Lower leg skin (tissue), 4 donors: ENCODE results near the gene DPY19L2. TPM values are rescaled to one million over a fixed set of nuclear protein-coding genes. Genes with fewer than 3 reads are reported as not detected.
"Not testable (repeated sequence)": the region's sequence is repeated elsewhere in the genome, so short reads cannot be mapped to it uniquely, and the experiment has no call there.

Experiments used
- DNase-seq, 2 donors: peaks; one replicate each; pipeline ENCODE4 v3.0.0-alpha.2; 2019; ENCODE audit warnings: low spot score in 2 of 2
- H3K4me3 ChIP-seq: fragments of 200-600 bp; sonication (generic); 2 replicates; pipeline ENCODE4 v1.5.1; 2017; ENCODE audit warnings: mild to moderate bottlenecking, low read depth; ENCODE audit not compliant: poor library complexity, severe bottlenecking
- CTCF ChIP-seq, 3 donors: fragments of 450-650 bp; IDR thresholded peaks; one replicate each; pipeline ENCODE4 v1.5.1; 2016; ENCODE audit warnings: antibody characterized with exemption in 3 of 3, mild to moderate bottlenecking in 3 of 3, moderate library complexity in 2 of 3
- POLR2A ChIP-seq, 2 donors: fragments of 450-650 bp; IDR thresholded peaks; one replicate each; pipeline ENCODE4 v1.6.1; 2016 to 2017; ENCODE audit warnings: antibody characterized with exemption in 2 of 2, mild to moderate bottlenecking in 1 of 2, moderate library complexity in 1 of 2
- WGBS, 2 donors: methylation state at CpG; one replicate each; pipeline ENCODE4 v1.1.5; 2018; 5-methylcytosine and 5-hydroxymethylcytosine counted together
- intact Hi-C: fragments of 100-400 bp; cut with DNase I; formaldehyde crosslinking; loops from one replicate; pipeline ENCODE4 v1.15.0; 2023; ENCODE audit warnings: low total_unique reads
- total RNA-seq, 4 donors: library from RNA; depleted of rRNA; stranded (reverse); fragments of >200 nt; gene quantifications; one replicate each; pipeline ENCODE4 v1.1.0, GENCODE V29; 2016

DPY19L2 gene
- total RNA-seq, result 1 to 10 TPM in 3 of 4 donors, under 1 TPM in 1; 0.95 to 7.6 (median 3.1) TPM

DNA sequence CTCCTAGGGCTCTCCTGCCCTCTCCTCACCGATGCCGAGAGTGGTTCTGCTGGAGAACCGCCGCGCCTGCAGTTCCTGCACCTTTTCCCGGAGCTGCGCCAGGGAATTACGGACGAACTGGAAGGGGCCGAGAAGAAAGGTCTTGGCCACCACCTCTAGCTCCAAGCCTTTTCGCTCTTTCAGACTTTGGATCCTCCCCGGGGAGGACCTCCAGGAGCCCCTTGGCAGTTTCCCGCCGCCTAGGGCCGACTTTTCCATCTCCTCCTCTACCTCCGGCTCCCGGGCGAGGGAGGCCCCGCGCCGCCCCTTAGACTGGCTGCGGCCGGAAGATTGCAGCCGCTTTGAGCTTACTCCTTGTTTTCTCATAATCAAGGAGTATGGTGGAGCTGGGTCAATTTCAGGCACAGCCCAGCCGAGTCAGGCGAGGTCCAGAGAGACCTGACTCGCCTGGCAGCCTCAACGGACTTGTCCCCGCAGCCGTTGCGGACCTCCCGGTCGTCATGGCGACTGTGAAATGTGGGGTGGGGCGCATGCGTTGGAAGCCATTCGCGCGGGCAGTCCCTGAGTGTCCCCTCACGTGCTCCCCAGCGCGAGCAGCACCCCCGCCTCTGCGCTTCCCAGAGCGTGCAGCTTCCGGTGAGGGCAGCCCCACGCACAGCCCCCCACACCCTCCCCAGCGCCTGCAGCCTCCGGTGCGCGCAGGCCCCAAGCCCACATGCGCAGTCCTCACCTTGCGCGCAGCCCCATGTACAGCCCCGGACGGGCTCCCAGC lies at the start of gene DPY19L2:
Gene DPY19L2, minus strand, starts transcription at position 466 of the 772 bp plus-strand sequence. Its CDS starts 100 bp downstream, at position 366.
- peak within 1 kb of the TSS; percentile 37 for H3K4me3 ChIP-seq
- intact Hi-C loops, result no loop called here
- TF ChIP-seq POLR2A (IDR thresholded peaks at IDR 0.05) (no peak), CTCF (IDR thresholded peaks at IDR 0.05) (no peak)
- WGBS, 2 donors, result 1% methylated on average over 43 to 45 of the region's 56 CpGs
- peak; percentile 41 to 86 for DNase-seq

- DNase-seq, intact Hi-C loops, H3K4me3 ChIP-seq: not testable (repeated sequence)
- WGBS, 2 donors, result 81 to 83% methylated on average over 4 of the region's 4 CpGs
These were observed 48.6 kb upstream of the DPY19L2 start for GRCh38 chr12:63716891-63717290.

- DNase-seq, H3K4me3 ChIP-seq, intact Hi-C loops: not testable (repeated sequence)
- 61 to 74% methylated on average over 3 of the region's 3 CpGs for WGBS, 2 donors
These were observed 46.9 kb upstream of the DPY19L2 start for GRCh38 chr12:63715107-63715625.

GRCh38 chr12:63714409-63714808 lies 46.1 kb upstream of the DPY19L2 start:
- 62 to 69% methylated on average over 1 of the region's 1 CpG for WGBS, 2 donors
- intact Hi-C loops, H3K4me3 ChIP-seq, DNase-seq: not testable (repeated sequence)

- H3K4me3 ChIP-seq, intact Hi-C loops, DNase-seq: not testable (repeated sequence)
- 56 to 63% methylated on average over 2 of the region's 2 CpGs for WGBS, 2 donors
These were observed 45.4 kb upstream of the DPY19L2 start for GRCh38 chr12:63713681-63714075.

DNA sequence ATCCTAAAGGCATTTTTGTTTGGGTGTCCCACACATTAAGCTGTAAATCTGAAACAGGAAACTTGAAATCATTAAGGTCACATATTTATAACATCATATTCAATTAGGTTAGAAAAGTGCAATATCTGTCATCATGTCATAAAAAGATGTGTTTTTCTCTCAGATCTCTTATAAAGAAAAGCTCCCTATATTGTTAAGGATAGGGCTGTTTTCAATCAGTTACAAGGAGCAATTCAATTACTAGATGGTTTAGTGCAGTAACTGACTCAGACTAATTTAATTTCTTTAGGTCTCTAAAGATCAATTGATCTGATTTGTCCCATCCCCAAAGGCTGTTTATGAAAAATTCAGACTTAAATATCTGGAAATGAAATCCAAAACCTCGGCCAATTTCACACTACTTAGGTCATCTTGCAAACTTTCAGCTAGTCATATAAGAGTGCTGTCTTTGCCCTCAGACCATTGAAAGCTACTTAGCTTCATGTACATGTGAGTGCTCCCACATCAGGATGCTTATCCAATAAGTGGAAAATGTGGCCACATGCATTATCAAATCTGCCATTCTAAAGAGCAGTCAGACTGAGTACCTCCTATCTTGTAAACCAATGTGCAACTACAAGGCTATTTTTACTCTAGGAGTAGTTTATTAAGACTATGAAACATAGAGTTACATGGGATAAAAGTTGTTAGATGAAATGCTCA lies 44.8 kb upstream of the DPY19L2 start:
- intact Hi-C loops, H3K4me3 ChIP-seq, DNase-seq: not testable (repeated sequence)
- WGBS, 2 donors, result 50 to 58% methylated on average over 1 of the region's 1 CpG

DNA sequence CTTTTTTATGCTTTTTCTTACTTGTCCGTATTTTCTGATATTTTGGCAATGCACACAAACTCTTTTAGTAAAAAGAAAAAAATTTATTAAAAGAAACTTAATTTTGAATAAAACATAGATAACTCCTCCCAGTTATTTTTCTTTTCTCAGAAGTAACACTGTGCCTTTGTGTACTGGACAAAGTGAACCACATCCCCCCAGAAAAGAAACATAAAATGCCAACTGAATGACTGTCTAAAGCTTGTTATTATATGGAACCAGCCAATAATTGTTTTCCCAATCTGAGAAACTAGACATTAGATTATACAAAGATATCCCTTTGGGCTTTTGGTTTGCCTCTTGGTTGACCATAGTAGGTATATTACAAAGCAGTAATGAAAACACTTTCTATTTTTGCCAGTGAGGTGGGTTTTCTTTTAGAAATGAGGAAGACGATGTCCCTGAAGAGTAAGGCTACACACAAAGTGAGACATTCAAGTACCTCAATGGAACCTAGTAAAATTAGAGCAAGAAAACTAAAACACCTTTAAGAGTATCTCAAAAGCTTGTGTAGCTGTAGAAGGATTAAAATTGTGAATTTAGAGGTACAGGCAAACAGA lies 44.2 kb upstream of the DPY19L2 start:
- H3K4me3 ChIP-seq, DNase-seq, intact Hi-C loops: not testable (repeated sequence)
- 78 to 87% methylated on average over 2 of the region's 2 CpGs for WGBS, 2 donors

- intact Hi-C loops, H3K4me3 ChIP-seq, DNase-seq: not testable (repeated sequence)
- 71 to 83% methylated on average over 2 of the region's 2 CpGs for WGBS, 2 donors
These were observed 43.0 kb upstream of the DPY19L2 start for GRCh38 chr12:63711339-63711738.

DNA sequence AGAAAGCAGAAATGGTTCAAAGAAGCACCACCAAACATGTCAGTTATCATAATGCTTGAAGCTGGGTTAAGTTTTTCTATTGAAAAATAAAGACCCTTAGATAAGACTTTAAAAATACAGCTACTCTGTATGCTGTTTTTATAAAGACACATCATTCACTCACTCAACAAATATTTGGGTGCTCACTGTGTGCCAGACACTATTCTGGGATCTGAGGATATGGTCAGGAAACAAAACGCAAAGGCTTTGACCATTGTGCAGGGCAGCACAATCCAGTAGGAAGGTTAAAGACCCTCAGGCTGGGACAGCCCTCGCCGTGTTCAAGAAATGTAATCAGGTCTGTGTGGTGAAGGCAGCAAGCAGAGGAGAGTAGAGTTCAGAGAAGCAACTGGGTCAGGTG lies 38.0 kb upstream of the DPY19L2 start:
- WGBS, 2 donors, result 79 to 80% methylated on average over 3 of the region's 3 CpGs
- intact Hi-C loops, result no loop called here
- no peak for TF ChIP-seq CTCF (IDR thresholded peaks at IDR 0.05)
- TF ChIP-seq POLR2A (IDR thresholded peaks at IDR 0.05), result no peak

DNA sequence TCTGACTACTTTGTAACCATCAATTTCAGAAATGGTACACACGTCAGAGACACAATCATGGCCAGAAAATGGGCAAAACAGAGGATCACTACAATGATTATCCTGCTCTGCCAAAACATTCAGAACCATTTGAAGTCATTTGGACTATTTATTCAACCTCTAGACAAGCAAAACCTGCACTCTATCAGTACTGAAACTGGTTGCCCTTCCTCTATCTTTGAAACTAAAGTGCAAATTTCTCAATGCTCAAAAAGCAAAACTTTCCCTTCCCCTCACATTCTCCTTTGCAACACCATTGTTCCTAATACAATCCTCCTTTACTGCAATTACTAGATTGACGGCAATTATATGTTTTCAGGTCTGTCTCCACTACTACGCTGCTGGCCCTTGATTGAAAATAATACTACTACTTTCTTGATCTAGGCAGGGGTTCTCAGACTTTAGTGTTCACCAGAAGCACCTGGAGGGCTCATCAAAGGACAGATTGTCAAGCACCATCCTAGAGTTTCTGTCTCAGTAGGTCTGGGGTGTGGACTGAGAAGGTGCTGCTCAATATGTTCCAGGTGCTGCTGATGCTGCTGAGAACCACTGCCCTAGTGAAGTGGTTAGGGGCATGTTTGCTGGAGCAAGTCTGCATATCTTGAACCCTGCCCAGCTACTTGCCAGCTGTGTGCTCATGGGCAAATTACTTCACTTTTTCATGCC lies 31.5 kb upstream of the DPY19L2 start:
- intact Hi-C loops, H3K4me3 ChIP-seq, DNase-seq: not testable (repeated sequence)
- WGBS, 2 donors, result 82 to 83% methylated on average over 3 of the region's 3 CpGs

More for the DNA sequence above, 38.0 kb upstream of the DPY19L2 start:
- H3K4me3 ChIP-seq, result no peak overlapping the region
- no peak for DNase-seq

DNA sequence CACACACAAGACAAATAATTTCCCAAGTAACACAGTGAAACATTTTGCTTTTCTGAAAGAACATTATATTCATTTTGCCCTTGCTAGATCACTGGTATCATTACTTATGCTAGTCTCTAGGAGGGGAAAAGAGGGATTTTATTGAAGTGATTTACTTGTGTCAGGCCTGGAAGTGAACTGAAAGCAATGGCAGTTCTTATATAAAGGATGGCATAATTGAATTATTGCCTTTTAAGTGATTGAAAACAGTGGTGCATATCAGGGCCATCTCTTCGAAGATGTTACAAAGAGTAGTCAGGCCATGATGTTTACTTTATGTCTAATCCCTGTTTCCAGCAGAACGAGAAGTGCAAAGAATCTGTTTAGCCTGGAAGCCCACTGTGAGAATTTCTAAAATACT lies 30.7 kb upstream of the DPY19L2 start:
- 62 to 68% methylated on average over 2 of the region's 2 CpGs for WGBS, 2 donors
- intact Hi-C loops, DNase-seq, H3K4me3 ChIP-seq: not testable (repeated sequence)

- intact Hi-C loops, DNase-seq, H3K4me3 ChIP-seq: not testable (repeated sequence)
- 84 to 85% methylated on average over 2 of the region's 2 CpGs for WGBS, 2 donors
These were observed 22.5 kb upstream of the DPY19L2 start for GRCh38 chr12:63690837-63691236.
